Right ventricle myocardium superior (tissue), 1 donor: ENCODE data around the gene NMT1. TPM values are rescaled to one million over a fixed set of nuclear protein-coding genes. Genes with fewer than 3 reads are reported as not detected.

ENCODE experiments used
- microRNA-seq: library from miRNA; unstranded; fragments of <30 nt; microRNA quantifications from one replicate; pipeline ENCODE4 v1.2.0, GENCODE V29; 2020
- total RNA-seq: library from RNA; stranded (reverse); fragmentation: NEBNext Ultra II Directional; extraction: Animal tissue kit (Norgen Biotek cat#: 25700); gene quantifications from one replicate; pipeline ENCODE4 v1.2.1, GENCODE V29; 2021
- donor health status: DM: no; HTN: yes; CAD: no; lungs with severe emphysema.

The NMT1 gene
- total RNA-seq, 1 donor from 2014 or later = 84.5 TPM

Small RNAs within 50 kb of the gene (microRNA-seq; reads per million reads assigned to microRNA genes)
- not detected for gene MIR6784

Other genes with a start within 250 kb of the NMT1 start
- gene GJC1, start 231.0 kb upstream of the NMT1 start, total RNA-seq = 16.1 TPM
- gene HIGD1B, start 213.4 kb upstream of the NMT1 start, total RNA-seq = 17.4 TPM
- 66.9 TPM for gene EFTUD2, start 161.9 kb upstream of the NMT1 start, total RNA-seq
- 4.7 TPM for gene GFAP, start 145.8 kb upstream of the NMT1 start, total RNA-seq
- gene KIF18B, start 113.5 kb upstream of the NMT1 start, total RNA-seq = 1.8 TPM
- gene C1QL1, start 93.0 kb upstream of the NMT1 start, total RNA-seq = 7.3 TPM
- gene DCAKD, start 9.7 kb upstream of the NMT1 start, total RNA-seq = 25.3 TPM
- gene PLCD3, start 71.2 kb downstream of the NMT1 start, total RNA-seq = 201 TPM
- gene ACBD4, start 74.4 kb downstream of the NMT1 start, total RNA-seq = 8.0 TPM
- gene HEXIM1, start 87.2 kb downstream of the NMT1 start, total RNA-seq = 31.2 TPM
- gene HEXIM2, start 100.6 kb downstream of the NMT1 start, total RNA-seq = 8.0 TPM
- gene FMNL1, start 160.6 kb downstream of the NMT1 start, total RNA-seq = 12.0 TPM
- not detected for gene SPATA32, start 200.8 kb downstream of the NMT1 start, total RNA-seq